ENCODE measurements around the gene UPK1B. TPM values are rescaled to one million over a fixed set of nuclear protein-coding genes. Genes with fewer than 3 reads are reported as not detected.

Gene UPK1B
- total and polyA plus RNA-seq, 9 of the 15 experiments (the other 6 are each of a cell fraction or from before 2014, with no cell fraction given) = 0.22 to 1.2 (median 0.51) TPM

DNA sequence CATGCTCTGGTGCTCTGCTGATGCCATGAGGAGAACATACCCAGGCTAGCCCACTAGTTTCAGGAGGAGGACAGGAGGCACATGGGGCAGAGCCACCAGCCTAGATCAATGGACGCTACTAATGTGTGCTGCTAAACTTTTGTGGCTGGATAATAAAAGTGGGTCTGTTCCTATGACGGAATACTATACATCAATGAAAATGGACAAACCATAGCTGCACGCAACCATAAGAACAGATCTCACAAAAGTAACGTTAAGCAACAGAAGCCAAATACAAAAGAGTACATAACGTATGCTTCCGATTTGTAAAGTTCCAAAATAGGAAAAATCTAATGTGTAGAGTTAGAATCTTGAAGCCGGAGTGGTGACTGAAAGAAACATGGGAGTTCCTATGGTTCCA lies 55.8 kb downstream of the UPK1B start:
- TF ChIP-seq ZNF146 (CRISPR knock-in tag; IDR thresholded peaks at IDR 0.05; ENCODE audit: unreplicated experiment) (peak; percentile 52), ZNF436 (CRISPR knock-in tag; IDR thresholded peaks at IDR 0.05) (no peak)
- no peaks in the 10 kb centered on the region for H3K79me2 ChIP-seq (ENCODE audit: control insufficient read depth, insufficient read depth, low read length)
- peaks cover 54% of the 10 kb centered on the region; the same call in 2 of the 3 replicates for H3K36me3 ChIP-seq (ENCODE audit: control insufficient read depth, insufficient read depth, low read length)
- DNase-seq (ENCODE audit: extremely low read depth in 1 of 4, low spot score in 3 of 4) = no peak
- no peak overlapping the region for H3K4me2 ChIP-seq (ENCODE audit: insufficient read depth, low read length)
- H3K9me1 ChIP-seq (ENCODE audit: control insufficient read depth, insufficient read depth, low read length) = no peaks in the 10 kb centered on the region
- H4K20me1 ChIP-seq (replicated peaks; ENCODE audit: control insufficient read depth, insufficient read depth, low read length) = no peaks in the 10 kb centered on the region
- H3K27ac ChIP-seq (ENCODE audit: extremely low read depth, low read depth, low read length) = no peak overlapping the region
- ChIA-PET POLR2A (no interaction called here), CTCF (ENCODE audit: low intra/inter-chr PET ratio) (no interaction called here)
- H2AFZ ChIP-seq (ENCODE audit: low read depth, low read length) = no peak overlapping the region
- no peak for FAIRE-seq
- BruUV-seq (replicated peaks) = no TSS peak
- intact Hi-C loops (cut with micrococcal nuclease) (no loop called here), in situ Hi-C loops (cut with MboI) (loop anchor here (25.0 kb wide), 1 partner anchor 342 kb away; no protein-coding TSS in a partner anchor)
- no peaks in the 10 kb centered on the region; a peak in 1 of 5 replicates for H3K4me1 ChIP-seq (replicated peaks in 1 of 2; ENCODE audit: control insufficient read depth in 2 of 2, insufficient read depth in 2 of 2, low read length in 2 of 2)
- no peaks in the 10 kb centered on the region for H3K9me3 ChIP-seq (replicated peaks; ENCODE audit: control insufficient read depth, insufficient read depth, low read depth, low read length)
- 65% methylated on average over 6 of the region's 7 CpGs for WGBS (ENCODE audit: insufficient coverage, low coverage, missing lambda C conversion rate)
- no peak for ATAC-seq
- H3K9ac ChIP-seq (ENCODE audit: insufficient read depth in 1 of 2, low read depth in 2 of 2, low read length in 2 of 2) = no peak overlapping the region
- no peaks in the 10 kb centered on the region for H3K27me3 ChIP-seq (ENCODE audit: control insufficient read depth in 2 of 2, insufficient read depth in 2 of 2, low read length in 2 of 2)
- no peak overlapping the region for H3K4me3 ChIP-seq

DNA sequence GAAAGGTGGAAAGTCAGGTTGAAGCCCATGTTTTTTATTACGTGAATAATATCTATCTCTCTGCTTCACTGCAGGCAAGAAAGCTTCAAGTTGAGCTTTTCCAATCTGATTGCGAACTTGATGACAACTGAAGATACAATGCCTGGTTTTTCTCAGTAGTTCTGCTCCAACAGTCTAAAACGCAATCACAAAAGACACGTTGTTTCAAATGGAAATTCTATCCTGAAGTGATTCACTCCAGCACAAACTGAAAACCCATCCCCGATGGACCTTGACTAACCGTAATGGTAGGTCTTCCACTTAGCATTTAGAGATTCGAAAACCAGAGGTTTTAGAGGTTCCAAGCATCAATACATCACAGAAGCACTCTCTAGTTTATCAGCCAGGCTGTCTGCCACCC lies 56.7 kb downstream of the UPK1B start:
- no peaks in the 10 kb centered on the region for H3K9me1 ChIP-seq (ENCODE audit: control insufficient read depth, insufficient read depth, low read length)
- TF ChIP-seq LARP7 (IDR thresholded peaks at IDR 0.05) = no peak
- no peak for TF ChIP-seq CHD4 (IDR thresholded peaks at IDR 0.05; ENCODE audit: insufficient read depth, insufficient replicate concordance, low read depth, low read length, poor library complexity, severe bottlenecking)
- TF ChIP-seq U2AF1 (optimal IDR thresholded peaks at IDR 0.05; ENCODE audit: low read depth, low read length) = no peak
- TF ChIP-seq POLR2AphosphoS5 (IDR thresholded peaks at IDR 0.05; ENCODE audit: control insufficient read depth, insufficient read depth, low read depth, low read length) = no peak
- TF ChIP-seq PHF21A (IDR thresholded peaks at IDR 0.05; ENCODE audit: borderline replicate concordance, low read depth) = no peak
- TF ChIP-seq NR2C2 (CRISPR knock-in tag; IDR thresholded peaks at IDR 0.05) = no peak
- no peak for TF ChIP-seq NR2C2 (tag; IDR thresholded peaks at IDR 0.05)
- TF ChIP-seq, protein P1, sequence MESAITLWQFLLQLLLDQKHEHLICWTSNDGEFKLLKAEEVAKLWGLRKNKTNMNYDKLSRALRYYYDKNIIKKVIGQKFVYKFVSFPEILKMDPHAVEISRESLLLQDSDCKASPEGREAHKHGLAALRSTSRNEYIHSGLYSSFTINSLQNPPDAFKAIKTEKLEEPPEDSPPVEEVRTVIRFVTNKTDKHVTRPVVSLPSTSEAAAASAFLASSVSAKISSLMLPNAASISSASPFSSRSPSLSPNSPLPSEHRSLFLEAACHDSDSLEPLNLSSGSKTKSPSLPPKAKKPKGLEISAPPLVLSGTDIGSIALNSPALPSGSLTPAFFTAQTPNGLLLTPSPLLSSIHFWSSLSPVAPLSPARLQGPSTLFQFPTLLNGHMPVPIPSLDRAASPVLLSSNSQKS (CRISPR knock-in tag; IDR thresholded peaks at IDR 0.05) = no peak
- no peak for TF ChIP-seq KDM5B (IDR thresholded peaks at IDR 0.05; ENCODE audit: insufficient replicate concordance, low read depth, low read length)
- no peak for TF ChIP-seq SOX6 (IDR thresholded peaks at IDR 0.05)
- TF ChIP-seq NCOA6 (IDR thresholded peaks at IDR 0.05) = no peak
- no peak overlapping the region for H3K27ac ChIP-seq (ENCODE audit: extremely low read depth, low read depth, low read length)
- H3K9ac ChIP-seq (ENCODE audit: insufficient read depth in 1 of 2, low read depth in 2 of 2, low read length in 2 of 2) = no peak overlapping the region
- intact Hi-C loops (cut with micrococcal nuclease) = no loop called here
- H3K4me3 ChIP-seq = no peak overlapping the region
- no TSS peak for BruUV-seq (replicated peaks)
- FAIRE-seq = no peak
- 89% methylated on average over 4 of the region's 7 CpGs for WGBS (ENCODE audit: insufficient coverage, low coverage, missing lambda C conversion rate)
- H4K20me1 ChIP-seq (replicated peaks; ENCODE audit: control insufficient read depth, insufficient read depth, low read length) = no peaks in the 10 kb centered on the region
- H3K79me2 ChIP-seq (ENCODE audit: control insufficient read depth, insufficient read depth, low read length) = no peaks in the 10 kb centered on the region
- no peak overlapping the region for H3K4me2 ChIP-seq (ENCODE audit: insufficient read depth, low read length)
- no peaks in the 10 kb centered on the region; a peak in 1 of 5 replicates for H3K4me1 ChIP-seq (replicated peaks in 1 of 2; ENCODE audit: control insufficient read depth in 2 of 2, insufficient read depth in 2 of 2, low read length in 2 of 2)
- no peak for DNase-seq (ENCODE audit: extremely low read depth in 1 of 4, low spot score in 3 of 4)
- in situ Hi-C loops (cut with MboI) = loop anchor here (25.0 kb wide), 1 partner anchor 343 kb away; no protein-coding TSS in a partner anchor
- H3K9me3 ChIP-seq (replicated peaks; ENCODE audit: control insufficient read depth, insufficient read depth, low read depth, low read length) = no peaks in the 10 kb centered on the region
- H3K27me3 ChIP-seq (ENCODE audit: control insufficient read depth in 2 of 2, insufficient read depth in 2 of 2, low read length in 2 of 2) = no peaks in the 10 kb centered on the region
- H3K36me3 ChIP-seq (ENCODE audit: control insufficient read depth, insufficient read depth, low read length) = peaks cover 52% of the 10 kb centered on the region; the same call in 2 of the 3 replicates
- ChIA-PET POLR2A (interaction anchor here (1.5 kb wide), 1 partner anchor 11 kb away, joined by 5 read pairs; the partner anchor contains the start of gene B4GALT4), CTCF (ENCODE audit: low intra/inter-chr PET ratio) (interaction anchor here (0.7 kb wide), 1 partner anchor 345 kb away, joined by 3 read pairs; no protein-coding TSS in a partner anchor)
- ATAC-seq = no peak
- no peak overlapping the region for H2AFZ ChIP-seq (ENCODE audit: low read depth, low read length)
